HG03565 (cell line): ENCODE data around the gene RAP1GDS1.
"Not testable (repeated sequence)": the region's sequence is repeated elsewhere in the genome, so short reads cannot be mapped to it uniquely, and the experiment has no call there.

ENCODE experiments used
- ATAC-seq: cut with Tn5 transposase; IDR thresholded peaks from one replicate; pipeline ENCODE4 v1.9.1; 2021; ENCODE audit warnings: mild to moderate bottlenecking, moderate library complexity; ENCODE audit not compliant: unreplicated experiment

RAP1GDS1 gene

DNA sequence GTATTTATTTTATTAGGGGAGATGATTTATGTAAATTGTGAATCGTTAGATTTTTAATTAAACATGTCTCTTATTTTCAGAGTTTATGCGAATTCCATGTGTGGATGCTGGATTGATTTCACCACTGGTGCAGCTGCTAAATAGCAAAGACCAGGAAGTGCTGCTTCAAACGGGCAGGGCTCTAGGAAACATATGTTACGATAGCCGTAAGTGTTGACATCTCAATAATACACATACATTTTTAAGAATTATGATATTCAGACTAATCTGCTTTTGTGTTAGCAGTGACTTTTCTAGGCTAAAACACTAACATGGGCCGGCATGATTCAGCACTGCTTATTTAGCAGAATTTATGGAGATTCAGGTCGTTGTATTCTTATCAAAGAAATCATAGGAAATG, 91.2 kb downstream of the RAP1GDS1 start:
- ATAC-seq: no peak

GRCh38 chr4:98352940-98353339, 91.8 kb downstream of the RAP1GDS1 start:
- ATAC-seq: no peak

GRCh38 chr4:98358630-98359248, 97.6 kb downstream of the RAP1GDS1 start:
- ATAC-seq: no peak

DNA sequence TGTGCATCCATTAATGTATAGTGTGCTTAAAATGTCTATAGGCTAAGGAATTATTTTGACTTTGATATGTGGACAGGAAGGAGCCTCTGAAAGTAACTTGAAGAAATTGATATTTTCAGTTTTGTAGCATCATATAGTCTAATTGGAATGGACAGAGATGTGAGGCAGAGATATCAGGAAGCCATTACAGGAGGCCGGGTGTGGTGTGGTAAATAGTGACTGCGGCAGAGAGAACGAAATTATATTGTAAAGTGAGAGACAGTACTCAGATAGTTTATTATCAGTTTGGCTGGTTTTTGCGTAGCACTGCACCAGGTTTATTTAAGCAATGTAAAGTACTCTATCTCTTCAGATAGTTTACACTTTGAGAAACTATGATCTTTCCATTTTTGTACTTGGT, 98.5 kb downstream of the RAP1GDS1 start:
- no peak for ATAC-seq

GRCh38 chr4:98363431-98363830, 102.2 kb downstream of the RAP1GDS1 start:
- ATAC-seq: no peak

- ATAC-seq: not testable (repeated sequence)
Measured at GRCh38 chr4:98366275-98366674, 105.1 kb downstream of the RAP1GDS1 start.

DNA sequence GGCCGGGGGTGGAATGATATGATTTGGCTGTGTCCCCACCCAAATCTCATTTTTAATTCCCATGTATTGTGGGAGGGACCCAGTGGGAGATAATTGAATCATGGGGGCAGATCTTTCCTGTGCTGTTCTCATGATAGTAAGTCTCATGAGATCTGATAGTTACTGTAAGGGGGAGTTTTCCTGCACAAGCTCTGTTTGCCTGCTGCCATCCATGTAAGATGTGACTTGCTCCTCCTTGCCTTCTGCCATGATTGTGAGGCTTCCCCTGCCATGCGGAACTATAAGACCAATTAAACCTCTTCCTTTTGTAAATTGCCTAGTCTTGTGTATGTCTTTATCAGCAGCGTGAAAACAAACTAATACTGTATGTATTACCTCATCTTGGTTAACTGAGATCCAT, 106.8 kb downstream of the RAP1GDS1 start:
- ATAC-seq: not testable (repeated sequence)

DNA sequence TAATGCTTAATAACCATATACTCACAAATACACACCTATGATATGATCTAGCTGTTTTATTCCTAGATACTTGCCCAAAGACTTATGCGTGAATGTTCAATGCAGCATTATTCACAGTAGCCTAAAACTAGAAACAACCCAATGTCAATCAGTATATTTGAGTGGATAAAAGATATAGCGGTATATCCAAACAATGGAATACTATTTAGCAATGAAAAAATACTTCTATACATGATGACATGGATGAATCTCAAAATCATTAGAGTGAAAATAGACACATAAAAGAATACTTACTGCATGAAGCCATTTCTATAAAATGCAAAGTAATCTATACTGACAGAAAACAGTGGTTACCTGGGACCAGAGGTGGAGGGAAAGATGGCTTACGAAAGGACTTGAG, 108.1 kb downstream of the RAP1GDS1 start:
- ATAC-seq: no peak

DNA sequence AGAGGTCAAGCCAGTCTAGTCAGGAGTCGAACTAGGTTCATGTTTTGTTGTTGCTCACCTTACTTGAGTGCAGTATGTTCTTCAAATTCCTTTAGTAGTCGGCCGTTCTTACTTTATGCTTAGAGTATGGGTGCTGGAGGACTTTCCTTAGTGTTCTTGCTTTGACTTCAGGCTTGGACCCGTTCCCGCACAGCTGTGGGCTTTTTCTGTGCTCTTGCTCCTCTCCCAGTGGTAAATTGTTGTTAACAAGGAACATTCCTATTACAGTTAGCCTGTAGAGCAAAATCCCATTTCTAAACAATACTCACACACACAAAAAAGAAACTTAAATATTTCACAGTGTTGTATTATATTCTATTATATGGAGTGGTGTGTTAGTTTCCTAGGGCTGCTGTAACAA, 113.5 kb downstream of the RAP1GDS1 start:
- ATAC-seq: no peak

- ATAC-seq: no peak
Measured at GRCh38 chr4:98377559-98377958, 116.4 kb downstream of the RAP1GDS1 start.

DNA sequence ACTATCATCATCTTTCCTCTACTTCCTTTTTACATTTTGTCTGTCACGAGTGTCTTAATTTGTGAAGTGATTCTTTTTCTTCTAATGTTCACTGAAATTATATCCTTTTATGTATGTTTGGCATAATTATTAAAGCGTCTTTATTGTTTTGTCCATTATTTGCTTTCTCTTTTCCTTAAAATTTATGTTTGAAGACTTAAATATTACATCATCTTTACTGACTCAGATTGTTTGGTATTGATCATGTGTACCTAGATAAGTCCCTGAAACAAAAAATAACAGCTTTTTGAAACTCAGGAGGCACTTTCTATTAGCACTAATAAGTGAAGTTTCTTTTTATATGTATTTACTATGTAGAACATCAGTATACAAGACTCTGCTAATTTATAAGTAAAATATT, 120.1 kb downstream of the RAP1GDS1 start:
- ATAC-seq: no peak

DNA sequence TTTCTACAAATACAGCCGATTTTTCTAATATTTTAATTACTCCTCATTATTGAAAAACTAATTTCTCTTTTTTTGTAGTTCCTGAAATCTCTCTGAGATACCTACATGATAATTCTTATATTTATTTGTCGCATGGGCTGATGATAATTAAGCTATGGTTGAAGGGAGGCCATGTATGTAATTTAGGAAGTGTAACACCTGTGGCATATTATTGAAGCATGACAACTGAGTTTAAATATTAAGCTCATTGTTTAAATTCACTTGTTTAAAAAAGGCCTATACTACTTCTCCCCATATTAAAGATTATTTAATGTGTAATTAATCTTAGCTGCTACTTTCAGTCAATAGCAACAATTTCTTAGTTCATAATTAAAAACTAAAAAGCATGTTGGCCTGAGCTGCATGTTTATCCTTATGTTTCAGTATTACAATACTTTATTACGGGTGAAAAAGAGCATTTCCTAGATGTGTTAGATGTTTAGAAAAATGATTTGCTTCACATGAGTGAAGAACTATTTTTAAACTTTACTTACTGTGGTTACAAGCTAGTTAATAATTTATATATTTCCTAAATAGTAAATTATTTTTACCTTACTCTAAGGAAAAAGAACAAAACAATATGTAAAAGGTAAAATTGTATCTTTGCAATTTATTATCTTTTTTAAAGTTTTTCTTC, 122.4 kb downstream of the RAP1GDS1 start:
- no peak for ATAC-seq

DNA sequence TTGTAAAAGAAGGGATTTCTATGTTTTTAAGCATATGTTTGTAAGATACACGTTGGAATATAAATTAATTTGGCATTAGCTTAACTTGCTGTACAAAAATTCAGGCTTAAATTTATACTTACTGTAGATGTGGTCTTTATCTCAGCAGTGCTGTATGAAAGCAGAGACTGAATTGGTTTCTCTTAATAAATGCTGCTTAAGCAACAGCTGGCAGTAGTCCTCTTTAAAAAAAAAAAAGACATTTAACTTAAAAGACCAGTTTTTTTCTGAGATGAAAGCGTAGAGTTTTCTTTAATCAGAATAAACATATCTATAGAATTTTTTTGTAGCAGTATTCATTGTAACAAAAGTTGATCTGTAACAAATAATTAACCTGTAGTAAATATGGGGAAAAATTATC, 124.6 kb downstream of the RAP1GDS1 start:
- no peak for ATAC-seq

DNA sequence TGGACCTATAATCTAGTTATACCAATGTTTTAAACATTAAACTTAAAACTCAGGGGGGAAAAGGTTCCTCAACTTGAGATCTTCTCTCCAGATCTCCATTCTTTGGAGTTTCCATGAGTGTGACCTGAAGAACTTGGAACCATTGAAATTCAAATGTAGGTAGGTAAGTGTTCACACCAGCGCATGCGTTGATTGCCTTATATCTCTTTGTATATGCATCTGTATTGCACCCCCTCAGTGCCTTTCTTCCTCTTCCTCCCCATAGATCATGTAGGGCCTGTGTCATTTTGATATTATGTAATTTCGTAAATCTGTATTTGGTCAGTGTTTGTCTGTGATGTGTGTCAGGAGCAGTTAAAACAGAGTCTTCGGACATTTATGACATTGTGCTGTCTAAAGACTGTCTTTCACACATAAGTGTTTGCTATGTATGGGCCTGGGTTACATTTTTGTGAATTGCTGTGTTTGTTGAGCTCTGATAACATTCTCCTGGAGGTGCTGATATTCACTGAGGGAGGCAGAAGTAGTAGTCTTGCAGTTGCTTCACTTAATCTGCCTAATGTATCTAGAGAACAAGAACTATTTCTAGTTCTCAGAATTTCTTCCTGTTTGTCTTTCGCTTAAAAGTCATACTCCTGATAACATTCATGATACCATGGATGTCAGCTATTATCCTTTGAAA, 126.3 kb downstream of the RAP1GDS1 start:
- ATAC-seq: no peak

DNA sequence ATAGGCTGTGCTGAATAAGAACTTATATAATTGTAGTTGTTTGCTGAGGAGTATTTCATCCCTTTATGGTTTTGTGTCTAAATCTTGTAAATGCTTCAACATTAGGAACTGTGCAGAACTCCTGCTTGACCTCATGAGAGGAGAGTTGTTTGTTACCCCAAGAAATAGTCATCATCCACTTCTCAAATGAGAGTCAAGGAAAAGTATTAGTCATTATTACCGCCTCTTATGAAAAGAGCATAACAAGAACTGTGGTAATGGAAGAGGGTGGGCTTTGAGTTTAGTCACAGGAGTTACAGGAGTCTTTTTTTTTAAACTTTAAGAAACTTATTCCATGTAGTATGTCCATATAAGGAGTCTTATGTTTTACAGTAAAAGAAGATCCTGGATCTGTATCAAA, 132.9 kb downstream of the RAP1GDS1 start:
- ATAC-seq: no peak

DNA sequence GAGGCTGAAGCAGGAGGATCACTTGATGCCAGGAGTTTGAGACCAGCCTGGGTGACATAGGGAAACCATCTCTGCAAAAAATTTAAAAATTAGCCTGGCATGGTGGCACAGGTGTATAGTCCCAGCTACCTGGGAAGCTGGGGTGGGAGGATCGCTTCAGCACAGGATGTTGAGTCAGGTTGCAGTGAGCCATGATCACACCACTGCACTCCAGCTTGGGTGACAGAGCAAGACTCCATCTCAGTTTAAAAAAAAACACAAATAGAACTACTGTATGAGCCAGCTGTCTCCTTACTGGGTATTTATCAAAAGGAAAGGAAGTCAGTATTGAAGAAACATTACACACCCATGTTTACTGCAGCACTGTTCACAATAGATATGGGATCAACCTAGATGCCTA, 138.7 kb downstream of the RAP1GDS1 start:
- ATAC-seq: no peak

GRCh38 chr4:98406819-98407218, 145.6 kb downstream of the RAP1GDS1 start:
- ATAC-seq: peak; percentile 63

DNA sequence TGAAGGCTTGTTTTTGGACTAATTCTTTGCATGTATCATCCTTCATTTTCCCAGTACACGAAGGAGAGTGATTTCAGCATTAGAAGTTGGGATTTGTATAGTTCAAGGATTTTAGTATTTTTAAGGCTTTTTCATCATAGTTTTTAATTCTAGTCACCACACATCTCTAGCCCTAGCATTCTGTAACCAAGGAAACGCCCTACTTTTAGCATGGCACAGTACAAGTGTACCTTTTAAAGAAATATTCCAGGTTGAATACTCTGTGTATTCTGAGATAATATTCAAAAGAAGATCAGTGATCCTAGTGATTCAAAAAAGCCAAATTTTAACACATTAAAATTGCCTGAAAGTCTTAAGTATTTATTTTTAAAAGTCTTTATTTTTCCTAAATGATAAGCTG, 150.5 kb downstream of the RAP1GDS1 start:
- no peak for ATAC-seq

DNA sequence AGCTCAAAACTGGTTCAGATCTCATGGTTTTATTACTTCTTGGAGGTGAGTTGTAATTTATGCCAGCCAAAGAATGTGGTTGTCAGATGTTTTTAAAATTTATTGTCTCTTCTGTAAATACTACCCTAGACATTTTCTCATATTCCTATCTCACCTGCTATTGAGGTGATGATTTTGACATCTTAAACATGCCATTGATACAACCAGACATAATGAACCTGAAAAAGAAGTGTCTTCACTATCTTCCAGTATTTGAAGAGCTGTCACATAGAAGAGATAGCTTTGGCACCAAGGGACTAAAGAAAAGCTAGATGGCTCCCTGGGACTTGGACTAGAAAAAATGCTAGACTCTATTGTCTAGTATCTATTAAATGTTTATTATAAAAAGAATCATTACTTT, 155.7 kb downstream of the RAP1GDS1 start:
- no peak for ATAC-seq

GRCh38 chr4:98420151-98420550, 159.0 kb downstream of the RAP1GDS1 start:
- not testable (repeated sequence) for ATAC-seq

- ATAC-seq: no peak
Measured at GRCh38 chr4:98421111-98421510, 159.9 kb downstream of the RAP1GDS1 start.

GRCh38 chr4:98423009-98423408, 161.8 kb downstream of the RAP1GDS1 start:
- ATAC-seq: no peak
